GM13977 (cell line): ENCODE results near the gene TTC7B.

Source experiments
- DNase-seq: peaks from one replicate; pipeline ENCODE4 v3.0.0; 2012; ENCODE audit warnings: low spot score
- in situ Hi-C: fragments of 300-500 bp; cut with MboI; formaldehyde crosslinking; loops from one replicate; pipeline ENCODE4 v1.12.0; 2022; ENCODE audit warnings: low sequenced_read_pairs, low pct_unique_long_range_greater_than_20kb, mixed read lengths, inconsistent platforms; ENCODE audit not compliant: unreplicated experiment
- TF ChIP-seq, protein P1 (sequence below): IDR thresholded peaks from 2 replicates; pipeline ENCODE4 v1.5.1; 2012; ENCODE audit warnings: mild to moderate bottlenecking, control low read depth; ENCODE audit not compliant: insufficient read depth; ENCODE audit errors: extremely low read depth, missing control alignments

Gene TTC7B

DNA sequence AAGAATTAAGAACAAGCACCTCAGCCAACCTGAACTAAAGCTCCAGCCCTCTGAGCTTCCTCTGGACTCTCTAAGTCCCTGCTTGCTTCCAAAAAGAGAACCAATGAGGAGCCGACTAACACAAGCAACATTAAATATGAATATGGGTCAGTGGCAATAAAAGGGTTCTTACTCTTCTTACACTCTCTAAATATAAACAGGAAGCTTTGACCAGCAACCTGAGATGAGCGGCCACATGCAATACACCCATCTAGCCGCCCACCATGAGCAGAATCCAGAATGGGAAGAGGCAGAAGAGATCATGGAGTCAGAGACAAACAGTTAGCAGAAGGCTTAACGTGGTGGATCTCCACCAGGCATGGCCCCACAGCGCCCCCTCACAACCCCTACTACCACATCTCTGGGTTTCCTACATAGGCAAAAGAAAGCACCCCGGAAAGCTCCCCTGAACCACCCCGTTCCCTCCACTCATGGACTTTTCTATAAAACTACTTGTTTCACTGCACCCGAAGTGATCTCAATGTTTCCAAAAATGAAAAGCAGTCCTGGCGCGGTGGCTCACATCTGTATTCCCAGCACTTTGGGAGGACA is 59.4 kb downstream of the TTC7B start:
- TF ChIP-seq, protein P1, sequence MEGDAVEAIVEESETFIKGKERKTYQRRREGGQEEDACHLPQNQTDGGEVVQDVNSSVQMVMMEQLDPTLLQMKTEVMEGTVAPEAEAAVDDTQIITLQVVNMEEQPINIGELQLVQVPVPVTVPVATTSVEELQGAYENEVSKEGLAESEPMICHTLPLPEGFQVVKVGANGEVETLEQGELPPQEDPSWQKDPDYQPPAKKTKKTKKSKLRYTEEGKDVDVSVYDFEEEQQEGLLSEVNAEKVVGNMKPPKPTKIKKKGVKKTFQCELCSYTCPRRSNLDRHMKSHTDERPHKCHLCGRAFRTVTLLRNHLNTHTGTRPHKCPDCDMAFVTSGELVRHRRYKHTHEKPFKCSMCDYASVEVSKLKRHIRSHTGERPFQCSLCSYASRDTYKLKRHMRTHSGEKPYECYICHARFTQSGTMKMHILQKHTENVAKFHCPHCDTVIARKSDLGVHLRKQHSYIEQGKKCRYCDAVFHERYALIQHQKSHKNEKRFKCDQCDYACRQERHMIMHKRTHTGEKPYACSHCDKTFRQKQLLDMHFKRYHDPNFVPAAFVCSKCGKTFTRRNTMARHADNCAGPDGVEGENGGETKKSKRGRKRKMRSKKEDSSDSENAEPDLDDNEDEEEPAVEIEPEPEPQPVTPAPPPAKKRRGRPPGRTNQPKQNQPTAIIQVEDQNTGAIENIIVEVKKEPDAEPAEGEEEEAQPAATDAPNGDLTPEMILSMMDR = no peak
- DNase-seq = no peak
- in situ Hi-C loops = no loop called here

- in situ Hi-C loops = no loop called here
- TF ChIP-seq, protein P1 = no peak
- no peak for DNase-seq
Observed at GRCh38 chr14:90755661-90756304, 60.4 kb downstream of the TTC7B start.

DNA sequence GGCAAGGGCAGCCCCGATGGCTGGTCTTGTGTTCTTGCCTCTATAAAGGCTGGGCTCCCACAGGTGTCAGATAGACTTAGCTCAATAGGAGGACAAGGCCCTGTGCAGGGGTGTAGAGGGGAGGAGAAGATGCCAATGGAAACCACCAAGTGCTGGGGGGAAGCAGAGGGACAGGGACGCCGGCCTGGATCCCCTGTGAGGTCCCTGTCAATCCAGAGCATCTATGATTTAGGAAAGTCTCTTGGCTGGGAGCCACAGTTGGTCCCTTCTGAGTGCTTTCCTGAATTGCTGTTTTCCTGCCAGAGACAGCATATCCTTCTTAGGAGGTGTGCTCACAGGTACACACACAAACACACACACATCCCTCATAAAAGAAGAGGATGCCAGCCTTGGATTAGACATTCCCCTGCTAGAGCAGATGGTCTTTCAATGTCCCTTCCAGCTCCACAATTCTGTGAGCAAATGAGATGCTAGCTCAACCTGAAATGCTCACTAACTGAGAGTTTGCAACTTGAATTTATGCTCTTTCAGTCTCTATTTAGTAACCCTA is 62.7 kb downstream of the TTC7B start:
- DNase-seq = no peak
- in situ Hi-C loops = no loop called here
- TF ChIP-seq, protein P1 = no peak

GRCh38 chr14:90750701-90751100 is 65.5 kb downstream of the TTC7B start:
- no peak for DNase-seq
- in situ Hi-C loops = no loop called here
- TF ChIP-seq, protein P1 = no peak

GRCh38 chr14:90750191-90750590 is 66.0 kb downstream of the TTC7B start:
- in situ Hi-C loops = no loop called here
- TF ChIP-seq, protein P1 = no peak

DNA sequence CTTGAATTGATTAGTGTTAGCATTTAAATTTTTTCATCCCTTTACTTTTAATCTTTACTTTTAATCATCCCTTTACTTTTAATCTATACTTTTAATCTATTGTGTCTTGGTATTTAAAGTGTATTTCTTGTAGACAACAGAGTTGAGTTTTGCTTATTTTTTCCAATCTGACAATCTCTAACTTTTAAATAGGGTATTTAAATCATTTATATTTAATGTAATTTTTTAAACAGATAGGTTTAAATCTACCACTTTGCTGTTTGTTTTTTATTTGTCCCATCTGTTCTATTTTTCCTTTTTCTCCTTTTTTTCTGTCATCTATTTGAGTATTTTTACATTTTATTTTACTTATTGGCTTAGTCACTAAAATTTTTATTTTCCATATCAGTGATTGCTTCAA is 68.3 kb downstream of the TTC7B start:
- TF ChIP-seq, protein P1 = no peak
- DNase-seq = no peak
- in situ Hi-C loops = no loop called here

More at GRCh38 chr14:90750191-90750590, 66.0 kb downstream of the TTC7B start:
- no peak for DNase-seq
